ENCODE data around the gene HIBCH.

Gene HIBCH

GRCh38 chr2:190267302-190267701, 52.3 kb downstream of the HIBCH start:
- no peak for DNase-seq (ENCODE audit: low read depth in 1 of 2, low spot score in 1 of 2)
- H3K4me3 ChIP-seq (replicated peaks; ENCODE audit: insufficient read depth, low read length), result no peak overlapping the region
- H3K27ac ChIP-seq (replicated peaks), result no peak overlapping the region
- TF ChIP-seq REST (IDR thresholded peaks at IDR 0.05; ENCODE audit: insufficient replicate concordance, low read depth) (no peak), CTCF (IDR thresholded peaks at IDR 0.05; ENCODE audit: insufficient read depth, low read length) (no peak), SPI1 (IDR thresholded peaks at IDR 0.05; ENCODE audit: borderline replicate concordance, low read depth) (no peak), GABPA (IDR thresholded peaks at IDR 0.05; ENCODE audit: low read depth) (no peak), POLR2AphosphoS5 (IDR thresholded peaks at IDR 0.05; ENCODE audit: low read depth) (no peak)
- H3K27me3 ChIP-seq (ENCODE audit: insufficient read depth, poor library complexity, severe bottlenecking), result no peaks in the 10 kb centered on the region

GRCh38 chr2:190266314-190266713, 53.3 kb downstream of the HIBCH start:
- DNase-seq (ENCODE audit: low read depth in 1 of 2, low spot score in 1 of 2), result no peak
- no peak for TF ChIP-seq REST (IDR thresholded peaks at IDR 0.05; ENCODE audit: insufficient replicate concordance, low read depth)
- no peak for TF ChIP-seq POLR2AphosphoS5 (IDR thresholded peaks at IDR 0.05; ENCODE audit: low read depth)
- TF ChIP-seq CTCF (IDR thresholded peaks at IDR 0.05; ENCODE audit: insufficient read depth, low read length), result no peak
- Histone ChIP-seq H3K4me3 (replicated peaks; ENCODE audit: insufficient read depth, low read length) (no peak overlapping the region), H3K27ac (replicated peaks) (no peak overlapping the region), H3K27me3 (ENCODE audit: insufficient read depth, poor library complexity, severe bottlenecking) (no peaks in the 10 kb centered on the region)

- Histone ChIP-seq H3K27ac (replicated peaks) (no peak overlapping the region), H3K4me3 (replicated peaks; ENCODE audit: insufficient read depth, low read length) (no peak overlapping the region), H3K27me3 (ENCODE audit: insufficient read depth, poor library complexity, severe bottlenecking) (no peaks in the 10 kb centered on the region)
- no peak for TF ChIP-seq SPI1 (IDR thresholded peaks at IDR 0.05; ENCODE audit: borderline replicate concordance, low read depth)
- no peak for DNase-seq (ENCODE audit: low read depth in 1 of 2, low spot score in 1 of 2)
These were observed 57.8 kb downstream of the HIBCH start for GRCh38 chr2:190261851-190262250.

- Histone ChIP-seq H3K27me3 (ENCODE audit: insufficient read depth, poor library complexity, severe bottlenecking) (no peaks in the 10 kb centered on the region), H3K27ac (replicated peaks) (no peak overlapping the region), H3K4me3 (replicated peaks; ENCODE audit: insufficient read depth, low read length) (no peak overlapping the region)
- no peak for DNase-seq (ENCODE audit: low read depth in 1 of 2, low spot score in 1 of 2)
- TF ChIP-seq GABPA (IDR thresholded peaks at IDR 0.05; ENCODE audit: low read depth) (no peak), REST (IDR thresholded peaks at IDR 0.05; ENCODE audit: insufficient replicate concordance, low read depth) (no peak), CTCF (IDR thresholded peaks at IDR 0.05; ENCODE audit: insufficient read depth, low read length) (no peak), SPI1 (IDR thresholded peaks at IDR 0.05; ENCODE audit: borderline replicate concordance, low read depth) (no peak), POLR2AphosphoS5 (IDR thresholded peaks at IDR 0.05; ENCODE audit: low read depth) (no peak)
These were observed 63.5 kb downstream of the HIBCH start for GRCh38 chr2:190256087-190256486.

Data from HL-60 (cell line).